ENCODE data around the gene TTC33.
"Not testable (repeated sequence)": the region's sequence is repeated elsewhere in the genome, so short reads cannot be mapped to it uniquely, and the experiment has no call there.

The TTC33 gene

DNA sequence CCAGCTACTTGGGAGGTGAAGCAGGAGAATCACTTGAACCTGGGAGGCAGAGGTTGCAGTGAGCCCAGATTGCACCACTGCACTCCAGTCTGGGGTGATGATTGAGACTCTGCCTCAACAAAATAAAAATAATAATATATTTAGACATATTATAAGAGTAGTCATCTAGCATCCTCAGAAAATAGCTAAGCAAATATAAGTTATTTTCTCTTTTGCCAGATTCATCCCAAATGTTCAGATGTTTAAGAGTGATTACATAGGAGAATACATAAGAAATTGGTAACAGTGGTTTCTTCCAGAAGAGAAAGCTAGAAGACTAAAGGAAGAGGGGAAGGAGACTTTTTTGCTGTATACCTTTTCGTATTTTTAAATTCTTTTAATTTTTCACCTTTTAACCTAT, 22.4 kb upstream of the TTC33 start:
- DNase-seq = no peak

DNA sequence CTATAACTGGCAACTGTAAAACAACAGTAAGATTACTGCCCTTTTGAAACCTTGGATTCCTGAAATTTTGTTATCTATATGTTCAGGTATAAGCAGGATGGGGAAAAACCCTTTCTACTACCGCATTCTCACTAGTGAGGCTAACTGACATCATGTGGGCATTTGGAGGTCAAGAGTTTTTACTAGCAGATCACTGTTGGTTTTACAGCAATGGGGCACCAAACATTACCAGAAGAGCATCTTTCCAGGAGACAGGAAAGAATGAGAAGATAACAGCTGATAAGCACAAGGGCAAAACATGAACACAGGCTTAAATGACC, 20.9 kb upstream of the TTC33 start:
- no peak for DNase-seq

GRCh38 chr5:40775846-40776657, 20.3 kb upstream of the TTC33 start:
- DNase-seq = no peak

DNA sequence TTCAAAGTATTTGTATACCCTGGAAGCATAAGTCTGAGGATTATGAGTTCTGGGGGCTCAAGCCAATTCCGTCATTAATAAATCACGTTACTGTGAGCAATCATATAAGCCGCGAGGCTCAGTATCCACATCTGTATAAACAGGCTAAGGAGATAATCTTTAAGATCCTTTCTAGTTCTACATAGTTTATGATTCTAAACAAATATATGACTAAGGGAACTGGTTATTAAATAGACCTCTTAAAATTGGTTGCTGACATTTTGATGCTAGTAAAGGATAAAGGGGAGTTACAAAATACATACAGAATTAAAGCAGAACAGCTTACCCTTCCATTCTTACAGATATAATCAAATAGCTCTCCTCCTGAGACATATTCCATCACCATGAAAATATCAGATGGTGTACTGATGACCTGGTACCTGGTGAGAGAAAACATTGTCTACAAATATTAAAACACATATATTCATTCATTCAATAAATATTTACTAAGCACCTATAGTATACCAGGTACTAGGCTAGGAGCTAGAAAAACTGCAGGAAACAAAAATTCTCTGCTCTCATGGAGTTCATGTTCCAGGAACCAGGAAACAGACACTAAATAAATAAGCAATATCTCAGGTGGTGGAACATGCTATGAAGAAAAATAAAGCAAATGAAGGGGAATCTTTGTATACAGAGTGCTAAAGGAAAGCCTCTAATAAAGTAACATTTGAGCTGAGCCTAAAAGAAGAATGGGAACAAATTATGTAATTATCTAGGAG, 19.5 kb upstream of the TTC33 start:
- DNase-seq = no peak

GRCh38 chr5:40774623-40775022, 18.9 kb upstream of the TTC33 start:
- no peak for DNase-seq

DNA sequence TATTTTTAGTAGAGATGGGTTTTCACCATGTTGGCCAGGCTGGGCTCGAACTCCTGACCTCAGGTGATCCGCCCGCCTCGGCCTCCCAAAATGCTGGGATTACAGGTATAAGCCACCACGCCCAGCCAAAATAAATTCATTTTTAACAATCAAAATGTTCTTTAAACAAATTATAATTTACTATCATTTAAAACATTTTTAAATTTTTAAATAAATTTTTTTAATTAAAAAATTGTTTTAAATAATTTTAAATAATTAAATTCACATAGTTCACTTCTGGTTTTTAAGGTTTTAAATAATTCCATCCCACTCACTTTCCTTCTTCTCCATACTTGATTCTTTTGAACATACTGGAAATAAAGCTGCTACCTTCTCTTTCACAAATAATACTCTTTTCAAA, 15.0 kb upstream of the TTC33 start:
- no peak for DNase-seq

- DNase-seq = no peak
Measured at GRCh38 chr5:40762705-40763104, 6.9 kb upstream of the TTC33 start.

DNA sequence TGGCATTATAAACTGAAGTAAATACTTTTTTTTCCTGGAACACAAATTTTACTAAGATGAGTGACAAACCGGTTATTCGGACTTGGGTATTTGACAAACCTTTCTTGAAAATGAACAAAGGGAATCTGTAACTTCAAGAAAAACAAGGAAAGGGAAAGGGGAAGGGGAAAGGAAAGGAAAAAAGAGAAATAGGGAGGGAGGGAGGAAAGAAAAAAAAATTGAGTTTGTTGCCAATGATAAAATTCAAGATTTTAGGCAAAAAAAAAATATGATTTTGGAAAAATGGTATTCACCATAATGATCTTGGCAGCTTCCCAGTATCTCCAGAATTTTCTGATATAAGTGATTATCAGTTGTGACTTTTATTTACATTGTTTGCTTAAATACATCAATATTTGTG, 1.6 kb upstream of the TTC33 start:
- DNase-seq = no peak

DNA sequence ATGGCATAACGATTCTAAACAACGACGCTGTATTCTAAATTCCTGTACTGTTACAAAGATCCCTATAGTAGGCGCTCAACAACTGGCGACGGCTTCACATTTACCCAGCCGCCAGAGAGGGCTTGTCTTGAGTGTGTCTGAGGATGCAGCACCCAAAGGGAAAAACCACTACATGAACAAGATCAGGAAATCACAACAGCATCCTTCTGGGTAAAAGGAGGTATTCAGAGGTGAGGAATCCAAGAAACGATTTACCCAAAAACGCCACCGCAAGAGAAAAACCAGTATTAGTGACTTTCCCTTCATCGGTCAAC, 711 bp downstream of the TTC33 start:
- peak; percentile 79 to 86 for DNase-seq

- peak in 1 of 2 experiments; percentile 34 for DNase-seq
Measured at GRCh38 chr5:40754381-40755092, 1.2 kb downstream of the TTC33 start.

DNA sequence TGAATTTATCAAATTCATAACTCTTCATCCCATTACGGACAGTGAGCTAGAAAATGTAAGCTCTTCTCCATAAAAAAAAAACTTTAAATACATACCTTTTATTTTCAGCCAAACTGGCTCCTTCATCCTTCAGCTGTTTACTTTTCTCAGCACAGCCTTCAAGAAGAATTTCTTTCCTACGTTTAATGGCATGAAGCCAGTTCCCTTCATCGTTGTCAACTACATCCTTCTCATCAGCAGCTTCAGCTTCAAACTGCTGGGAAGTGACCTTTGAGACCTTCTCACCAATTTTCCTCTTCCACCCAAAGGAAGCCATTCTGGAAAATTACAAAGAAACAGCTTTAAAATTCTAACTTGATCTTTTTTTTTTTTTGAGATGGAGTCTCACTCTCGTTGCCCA, 9.1 kb downstream of the TTC33 start:
- no peak for DNase-seq

GRCh38 chr5:40743771-40744170, 12.0 kb downstream of the TTC33 start:
- no peak for DNase-seq

DNA sequence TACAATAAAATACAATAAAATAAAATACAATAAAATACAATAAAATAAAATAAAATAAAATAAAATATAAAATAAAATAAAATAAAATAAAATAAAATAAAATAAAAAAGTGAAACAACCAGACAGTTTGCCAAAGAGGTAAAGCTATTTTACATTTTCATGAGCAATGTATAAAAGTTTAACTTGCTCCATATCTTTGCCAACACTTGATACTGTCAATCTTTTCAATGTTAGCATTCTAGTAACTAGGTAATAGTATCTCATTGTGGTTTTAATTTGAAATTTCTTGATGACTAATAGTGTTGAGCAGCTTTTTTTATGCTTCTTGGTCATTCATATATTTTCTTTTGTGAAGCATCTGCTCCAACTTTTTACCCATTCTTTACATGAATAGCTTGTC, 17.3 kb downstream of the TTC33 start:
- DNase-seq = no peak

- DNase-seq = peak in 1 of 2 experiments; percentile 65
Measured at GRCh38 chr5:40736103-40736875, 19.5 kb downstream of the TTC33 start.

DNA sequence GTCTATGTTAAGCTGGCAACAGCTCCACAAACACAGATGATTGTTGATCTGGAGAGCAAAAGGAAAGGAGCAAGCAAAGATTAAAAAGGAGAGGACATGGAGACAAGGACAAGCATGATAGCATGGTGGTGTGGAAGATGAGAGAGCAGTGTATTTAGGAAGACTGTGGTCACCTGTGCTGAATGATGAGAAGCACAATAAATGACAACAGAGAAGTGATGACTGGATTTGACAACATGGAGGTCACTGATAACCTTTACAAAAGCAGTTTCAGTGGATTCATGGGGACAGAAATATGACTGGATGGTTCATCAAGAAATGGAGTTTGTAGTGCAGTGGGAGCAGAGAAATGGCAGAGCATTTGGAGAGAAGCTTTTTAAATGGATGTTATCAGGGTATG, 20.2 kb downstream of the TTC33 start:
- DNase-seq = no peak

GRCh38 chr5:40734986-40735385, 20.8 kb downstream of the TTC33 start:
- DNase-seq = no peak

GRCh38 chr5:40733879-40734563, 21.7 kb downstream of the TTC33 start:
- DNase-seq = no peak

GRCh38 chr5:40733434-40733833, 22.3 kb downstream of the TTC33 start:
- DNase-seq = no peak

GRCh38 chr5:40722497-40722911, 33.3 kb downstream of the TTC33 start:
- not testable (repeated sequence) for DNase-seq

GRCh38 chr5:40720069-40720468, 35.7 kb downstream of the TTC33 start:
- no peak for DNase-seq

DNA sequence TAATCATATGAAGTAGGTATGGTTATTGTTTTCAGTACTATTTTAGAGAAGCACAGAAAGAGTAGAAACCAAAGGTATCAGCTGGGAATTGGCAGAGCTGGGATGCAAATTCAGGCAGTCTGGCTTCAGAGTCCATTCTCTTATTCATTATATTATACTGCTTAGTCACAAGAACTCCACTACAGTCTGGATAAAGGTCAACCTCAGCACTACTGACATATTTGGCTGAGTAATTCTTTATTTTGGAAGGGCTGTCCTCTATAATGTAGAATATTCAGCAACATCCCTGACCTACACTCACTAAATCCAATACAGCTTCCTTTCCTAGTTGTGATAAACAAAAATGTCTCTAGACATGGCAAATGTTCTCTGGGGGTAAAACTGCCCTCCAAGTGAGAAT, 38.5 kb downstream of the TTC33 start:
- no peak for DNase-seq

- no peak for DNase-seq
Measured at GRCh38 chr5:40716590-40716989, 39.2 kb downstream of the TTC33 start.

DNA sequence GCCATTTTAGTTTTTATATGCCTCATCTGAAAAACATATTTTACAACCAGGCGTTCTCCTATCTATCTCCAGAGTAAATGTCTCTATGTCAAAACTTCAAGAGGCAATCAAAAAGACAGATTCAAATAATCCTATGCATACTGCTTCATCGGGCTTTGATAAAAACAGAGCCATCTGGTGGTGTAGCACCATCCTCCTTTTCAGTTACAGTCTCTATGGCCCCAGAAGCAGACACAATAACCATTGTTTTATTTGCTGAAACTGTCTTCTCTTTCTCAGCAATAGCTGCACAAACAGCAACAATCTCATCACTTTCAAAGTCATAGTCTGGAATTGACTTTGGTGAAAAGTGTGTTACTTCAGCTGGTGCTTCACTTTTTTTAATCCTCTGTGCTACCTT, 39.8 kb downstream of the TTC33 start:
- peak in 1 of 2 experiments; percentile 50 for DNase-seq
